AG10803 (cell line): ENCODE results near the gene SRI.
"Not testable (repeated sequence)": the region's sequence is repeated elsewhere in the genome, so short reads cannot be mapped to it uniquely, and the experiment has no call there.

ENCODE experiments used
- DNase-seq: peaks from one replicate; pipeline ENCODE4 v3.0.0; 2010; ENCODE audit warnings: low read depth
- H3K4me3 ChIP-seq: 2 replicates; pipeline ENCODE4 v1.5.1; 2011; ENCODE audit warnings: mild to moderate bottlenecking, low read length, control low read depth
- TF ChIP-seq, protein P1 (sequence below): conservative IDR thresholded peaks from 2 replicates; pipeline ENCODE4 v1.5.1; 2011; ENCODE audit warnings: mild to moderate bottlenecking, low read length, control low read depth, inconsistent platforms

Gene SRI, protein sequence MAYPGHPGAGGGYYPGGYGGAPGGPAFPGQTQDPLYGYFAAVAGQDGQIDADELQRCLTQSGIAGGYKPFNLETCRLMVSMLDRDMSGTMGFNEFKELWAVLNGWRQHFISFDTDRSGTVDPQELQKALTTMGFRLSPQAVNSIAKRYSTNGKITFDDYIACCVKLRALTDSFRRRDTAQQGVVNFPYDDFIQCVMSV

DNA sequence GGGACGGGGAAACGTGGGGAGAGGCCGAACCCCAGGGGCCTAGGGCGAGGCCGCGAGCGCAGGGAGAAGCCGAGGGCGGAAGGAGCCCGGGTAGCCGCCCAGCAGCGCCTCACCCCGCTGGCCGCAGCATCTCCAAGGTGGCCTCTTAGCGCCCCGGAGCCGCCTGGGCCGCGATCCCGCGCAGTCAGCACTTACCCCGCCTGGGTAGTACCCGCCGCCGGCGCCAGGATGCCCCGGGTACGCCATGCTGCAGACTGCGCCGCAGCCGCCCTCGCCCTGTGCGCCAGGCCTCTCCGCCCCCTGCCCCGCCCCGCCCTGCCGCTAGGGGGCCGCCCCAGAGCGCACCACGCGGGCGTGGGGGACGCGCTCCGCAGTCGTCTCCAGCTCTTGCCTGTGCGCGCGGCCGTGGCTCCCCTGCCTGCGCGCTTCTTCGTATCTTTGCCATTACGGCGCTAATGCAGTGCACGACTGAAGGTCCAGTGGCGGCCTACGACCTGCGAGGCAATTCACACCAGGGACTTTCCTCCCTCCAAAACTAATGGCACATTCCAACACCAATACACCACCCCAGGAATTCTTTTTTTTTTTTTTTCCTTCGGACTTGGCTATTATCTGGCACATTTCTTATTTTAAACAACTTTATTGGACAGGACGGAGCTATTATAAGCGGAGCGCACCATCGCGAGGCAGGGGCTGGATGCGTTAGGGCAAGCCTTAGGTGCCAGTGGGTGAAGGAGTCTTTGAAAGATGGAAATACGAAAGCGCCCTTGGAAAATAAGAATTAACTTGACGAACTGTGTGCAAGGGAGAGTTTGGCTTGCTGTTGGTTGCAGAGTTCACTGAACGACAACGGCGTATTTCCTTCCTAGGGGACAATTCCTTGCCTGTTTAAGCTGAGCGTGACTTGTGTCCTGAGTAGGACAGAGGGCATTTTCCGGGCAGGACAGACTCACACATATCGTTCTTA lies at the start of gene SRI:
Gene SRI, minus strand, starts transcription at position 258 of the 967 bp plus-strand sequence. Its CDS starts 12 bp downstream, at position 246.
- TF ChIP-seq, protein P1, sequence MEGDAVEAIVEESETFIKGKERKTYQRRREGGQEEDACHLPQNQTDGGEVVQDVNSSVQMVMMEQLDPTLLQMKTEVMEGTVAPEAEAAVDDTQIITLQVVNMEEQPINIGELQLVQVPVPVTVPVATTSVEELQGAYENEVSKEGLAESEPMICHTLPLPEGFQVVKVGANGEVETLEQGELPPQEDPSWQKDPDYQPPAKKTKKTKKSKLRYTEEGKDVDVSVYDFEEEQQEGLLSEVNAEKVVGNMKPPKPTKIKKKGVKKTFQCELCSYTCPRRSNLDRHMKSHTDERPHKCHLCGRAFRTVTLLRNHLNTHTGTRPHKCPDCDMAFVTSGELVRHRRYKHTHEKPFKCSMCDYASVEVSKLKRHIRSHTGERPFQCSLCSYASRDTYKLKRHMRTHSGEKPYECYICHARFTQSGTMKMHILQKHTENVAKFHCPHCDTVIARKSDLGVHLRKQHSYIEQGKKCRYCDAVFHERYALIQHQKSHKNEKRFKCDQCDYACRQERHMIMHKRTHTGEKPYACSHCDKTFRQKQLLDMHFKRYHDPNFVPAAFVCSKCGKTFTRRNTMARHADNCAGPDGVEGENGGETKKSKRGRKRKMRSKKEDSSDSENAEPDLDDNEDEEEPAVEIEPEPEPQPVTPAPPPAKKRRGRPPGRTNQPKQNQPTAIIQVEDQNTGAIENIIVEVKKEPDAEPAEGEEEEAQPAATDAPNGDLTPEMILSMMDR = peak; percentile 26

DNA sequence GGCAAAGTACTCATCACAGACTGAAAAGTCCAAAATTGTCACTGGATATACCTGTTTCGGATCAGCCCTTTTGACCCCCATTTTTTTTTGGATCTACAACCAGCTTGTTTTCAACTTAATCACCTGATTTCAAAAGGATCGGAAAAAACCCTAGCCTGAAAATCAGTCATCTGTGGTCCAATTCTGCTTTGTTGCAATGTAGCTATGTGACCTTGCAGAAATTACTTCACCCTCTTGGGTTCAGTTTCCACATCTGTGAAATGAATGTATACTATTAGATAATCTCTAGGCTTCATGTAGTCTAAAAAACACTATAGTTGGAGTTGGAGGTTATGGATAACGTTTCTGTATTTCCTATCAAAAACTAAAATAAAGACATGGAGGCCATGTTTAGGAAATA lies 49.7 kb upstream of the SRI start:
- TF ChIP-seq, protein P1 = no peak
- DNase-seq = no peak
- no peak overlapping the region for H3K4me3 ChIP-seq

More for the DNA sequence above, at the start of gene SRI:
- H3K4me3 ChIP-seq = peak within 1 kb of the TSS; percentile 90
- peak; percentile 83 for DNase-seq

DNA sequence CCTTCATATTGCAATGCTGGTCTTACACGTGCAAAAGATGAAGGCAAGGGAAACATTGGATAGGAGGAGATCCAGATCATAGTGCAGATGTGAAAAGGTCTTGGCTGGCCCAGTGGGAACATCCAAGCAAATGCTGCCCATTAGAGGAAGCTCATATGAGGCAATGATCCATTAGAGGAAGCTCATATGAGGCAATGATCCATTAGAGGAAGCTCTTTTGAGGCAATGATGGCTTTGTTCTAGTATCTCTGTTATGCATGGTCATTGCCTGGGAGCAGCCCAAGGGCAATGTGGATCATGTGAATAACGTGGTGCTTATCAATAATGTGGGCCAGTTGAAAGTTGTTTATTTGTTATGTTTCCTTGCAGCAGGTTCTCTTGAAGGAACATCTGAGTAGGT lies 49.0 kb upstream of the SRI start:
- no peak overlapping the region for H3K4me3 ChIP-seq
- TF ChIP-seq, protein P1 = no peak
- no peak for DNase-seq

DNA sequence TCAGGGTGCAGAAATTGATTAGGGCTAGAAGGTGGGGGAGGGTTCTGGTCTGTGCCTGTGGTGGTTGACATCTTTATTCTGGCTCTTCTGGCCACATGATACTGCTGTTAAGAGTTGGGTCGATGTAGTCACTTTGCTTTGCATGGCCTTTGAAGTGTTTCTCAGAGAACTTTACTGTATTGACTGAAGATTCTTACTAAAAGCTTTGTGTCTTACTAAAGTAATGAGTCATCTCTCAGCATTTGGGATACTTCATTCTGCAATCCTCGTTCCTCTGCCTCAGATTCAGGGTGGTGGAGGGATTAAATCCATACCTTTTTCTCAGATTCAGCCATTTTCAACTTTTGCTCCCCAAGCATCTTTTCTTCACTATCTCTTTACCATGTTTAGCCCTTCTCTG lies 48.2 kb upstream of the SRI start:
- TF ChIP-seq, protein P1 = no peak
- no peak for DNase-seq
- no peak overlapping the region for H3K4me3 ChIP-seq

DNA sequence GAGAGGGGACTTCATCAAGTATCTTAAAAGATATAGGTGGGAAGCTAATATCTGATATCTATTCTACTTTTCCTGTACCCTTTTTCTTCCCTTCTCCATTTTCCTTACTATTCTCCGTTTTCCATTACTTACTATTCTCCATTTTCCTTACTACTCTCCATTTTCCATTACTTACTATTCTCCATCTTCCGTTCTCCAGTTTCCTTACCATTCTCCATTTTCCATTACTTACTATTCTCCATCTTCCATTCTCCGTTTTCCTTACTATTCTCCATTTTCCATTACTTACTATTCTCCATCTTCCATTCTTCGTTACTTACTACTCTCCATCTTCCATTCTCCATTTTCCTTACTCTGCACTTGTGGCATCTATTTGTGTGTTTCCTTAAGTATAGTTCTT lies 47.6 kb upstream of the SRI start:
- TF ChIP-seq, protein P1 = no peak
- no peak for DNase-seq
- no peak overlapping the region for H3K4me3 ChIP-seq

DNA sequence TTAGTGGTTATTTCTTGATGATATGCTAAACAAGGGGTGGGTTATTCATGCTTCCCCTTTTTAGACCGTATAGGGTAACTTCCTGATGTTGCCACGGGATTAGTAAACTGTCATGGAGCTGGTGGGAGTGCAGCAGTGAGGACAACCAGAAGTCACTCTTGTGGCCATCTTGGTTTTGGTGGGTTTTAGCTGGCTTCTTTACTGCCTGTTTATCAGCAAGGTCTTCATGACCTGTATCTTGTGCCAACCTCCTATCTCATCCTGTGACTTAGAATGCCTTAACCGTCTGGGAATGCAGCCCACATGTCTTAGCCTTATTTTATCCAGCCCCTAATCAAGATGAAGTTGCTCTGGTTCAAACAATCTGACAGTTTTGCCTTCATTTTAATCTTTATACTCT lies 45.1 kb upstream of the SRI start:
- not testable (repeated sequence) for DNase-seq, H3K4me3 ChIP-seq

DNA sequence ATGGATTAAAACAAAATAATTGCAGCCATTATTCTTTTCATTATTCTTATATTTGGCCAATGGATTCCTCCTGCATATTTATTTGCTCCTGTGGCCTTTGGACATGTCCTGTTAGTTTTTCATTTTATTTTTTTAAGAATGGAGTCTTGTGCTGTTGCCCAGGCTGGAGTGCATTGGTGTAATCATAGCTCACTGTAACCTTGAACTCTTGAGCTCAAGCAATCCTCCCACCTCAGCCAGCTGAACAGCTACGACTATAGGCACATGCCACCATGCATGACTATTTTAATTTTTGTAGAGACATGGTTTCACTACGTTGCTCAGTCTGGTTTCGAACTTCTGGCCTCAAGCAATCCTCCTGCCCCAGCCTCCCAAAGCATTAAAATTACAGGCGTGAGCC lies 42.7 kb upstream of the SRI start:
- TF ChIP-seq, protein P1 = no peak
- DNase-seq = no peak
- no peak overlapping the region for H3K4me3 ChIP-seq
